Omental fat pad (tissue), 4 donors: ENCODE measurements around the gene ITGAX. TPM values are rescaled to one million over a fixed set of nuclear protein-coding genes. Genes with fewer than 3 reads are reported as not detected.

Source experiments
- ATAC-seq: fragments of 150-250 bp; one replicate; pipeline ENCODE4 v1.9.1; 2016; ENCODE audit warnings: mild to moderate bottlenecking, moderate library complexity; ENCODE audit not compliant: low FRiP score
- DNase-seq: peaks from one replicate; pipeline ENCODE4 v3.0.0-alpha.2; 2019; ENCODE audit warnings: low spot score
- total RNA-seq, 4 donors: library from RNA; depleted of rRNA; stranded (reverse); fragments of >200 nt; gene quantifications; one replicate each; pipeline ENCODE4 v1.1.0, GENCODE V29; 2016
- TF ChIP-seq, protein P1 (sequence below), 3 donors: fragments of 450-650 bp; IDR thresholded peaks; one replicate each; pipeline ENCODE4 v1.5.1; 2016 to 2017; ENCODE audit warnings: antibody characterized with exemption in 3 of 3, mild to moderate bottlenecking in 3 of 3, moderate library complexity in 2 of 3

Gene ITGAX
- total RNA-seq, 4 donors from 2014 or later = 11.7 to 161 (median 27.0) TPM

DNA sequence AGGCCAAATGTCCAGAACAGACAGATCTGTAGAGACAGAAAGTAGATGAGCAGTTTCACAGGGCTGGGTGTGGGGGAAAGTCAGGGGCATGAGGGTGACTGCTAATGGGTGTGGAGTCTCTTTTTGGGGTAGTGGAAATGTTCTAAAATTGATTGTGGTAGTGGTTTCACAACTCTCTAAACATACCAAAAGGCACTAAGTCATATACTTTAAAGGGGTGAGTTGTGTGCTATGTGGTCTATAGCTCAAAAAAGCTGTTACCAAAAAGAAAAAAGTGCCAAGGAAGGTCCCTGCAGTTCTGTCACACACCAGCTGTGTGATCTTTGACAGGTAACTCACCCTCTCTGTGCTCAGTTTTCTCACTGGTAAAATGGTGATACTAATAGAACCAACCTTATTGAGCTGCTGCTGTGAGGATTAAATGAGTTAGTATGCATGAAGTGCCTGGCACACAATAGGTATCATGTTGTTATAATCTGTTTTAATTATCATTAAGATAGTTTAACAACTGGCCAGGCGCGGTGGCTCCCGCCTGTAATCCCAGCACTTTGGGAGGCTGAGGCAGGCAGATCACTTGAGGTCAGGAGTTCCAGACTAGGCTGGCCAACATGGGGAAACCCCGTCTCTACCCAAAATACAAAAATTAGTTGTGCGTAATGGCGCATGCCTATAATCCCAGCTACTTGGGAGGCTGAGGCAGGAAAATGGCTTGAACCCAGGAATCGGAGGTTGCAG, 10.3 kb downstream of the ITGAX start:
- no peak for ATAC-seq
- TF ChIP-seq, protein P1, sequence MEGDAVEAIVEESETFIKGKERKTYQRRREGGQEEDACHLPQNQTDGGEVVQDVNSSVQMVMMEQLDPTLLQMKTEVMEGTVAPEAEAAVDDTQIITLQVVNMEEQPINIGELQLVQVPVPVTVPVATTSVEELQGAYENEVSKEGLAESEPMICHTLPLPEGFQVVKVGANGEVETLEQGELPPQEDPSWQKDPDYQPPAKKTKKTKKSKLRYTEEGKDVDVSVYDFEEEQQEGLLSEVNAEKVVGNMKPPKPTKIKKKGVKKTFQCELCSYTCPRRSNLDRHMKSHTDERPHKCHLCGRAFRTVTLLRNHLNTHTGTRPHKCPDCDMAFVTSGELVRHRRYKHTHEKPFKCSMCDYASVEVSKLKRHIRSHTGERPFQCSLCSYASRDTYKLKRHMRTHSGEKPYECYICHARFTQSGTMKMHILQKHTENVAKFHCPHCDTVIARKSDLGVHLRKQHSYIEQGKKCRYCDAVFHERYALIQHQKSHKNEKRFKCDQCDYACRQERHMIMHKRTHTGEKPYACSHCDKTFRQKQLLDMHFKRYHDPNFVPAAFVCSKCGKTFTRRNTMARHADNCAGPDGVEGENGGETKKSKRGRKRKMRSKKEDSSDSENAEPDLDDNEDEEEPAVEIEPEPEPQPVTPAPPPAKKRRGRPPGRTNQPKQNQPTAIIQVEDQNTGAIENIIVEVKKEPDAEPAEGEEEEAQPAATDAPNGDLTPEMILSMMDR (IDR thresholded peaks at IDR 0.05) = no peak
- DNase-seq = peak; percentile 7

DNA sequence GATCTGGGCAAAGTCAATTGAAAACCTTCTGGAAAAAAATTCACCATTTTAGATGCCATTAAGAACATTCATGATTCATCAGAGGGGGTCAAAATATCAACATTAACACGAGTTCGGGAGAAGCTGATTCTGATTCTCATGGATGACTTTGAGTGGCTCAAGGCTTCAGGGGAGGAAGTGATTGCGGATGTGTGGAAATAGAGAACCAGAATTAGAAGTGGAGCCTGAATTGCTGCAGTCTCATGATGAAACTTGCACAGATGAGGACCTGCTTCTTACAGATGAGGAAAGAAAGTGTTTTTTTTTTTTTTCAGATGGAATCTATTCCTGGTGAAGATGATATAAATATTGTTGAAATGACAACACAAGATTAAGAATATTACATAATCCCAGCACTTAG, 12.9 kb downstream of the ITGAX start:
- ATAC-seq (no peak), DNase-seq (no peak)
- TF ChIP-seq, protein P1 (IDR thresholded peaks at IDR 0.05) = no peak

DNA sequence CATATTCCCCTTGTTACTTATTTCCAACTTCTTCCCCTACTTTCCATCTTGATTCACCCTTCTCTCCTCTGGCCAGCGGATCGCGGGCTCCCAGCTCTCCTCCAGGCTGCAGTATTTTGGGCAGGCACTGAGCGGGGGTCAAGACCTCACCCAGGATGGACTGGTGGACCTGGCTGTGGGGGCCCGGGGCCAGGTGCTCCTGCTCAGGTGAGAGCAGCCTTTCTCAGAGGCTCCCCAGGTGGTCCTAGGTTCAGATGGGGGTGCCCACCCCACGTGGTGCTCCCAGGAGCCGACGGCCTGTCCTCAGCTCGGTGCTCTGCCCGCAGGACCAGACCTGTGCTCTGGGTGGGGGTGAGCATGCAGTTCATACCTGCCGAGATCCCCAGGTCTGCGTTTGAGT, 16.0 kb downstream of the ITGAX start:
- DNase-seq (no peak), ATAC-seq (no peak)
- TF ChIP-seq, protein P1 (IDR thresholded peaks at IDR 0.05) = no peak

DNA sequence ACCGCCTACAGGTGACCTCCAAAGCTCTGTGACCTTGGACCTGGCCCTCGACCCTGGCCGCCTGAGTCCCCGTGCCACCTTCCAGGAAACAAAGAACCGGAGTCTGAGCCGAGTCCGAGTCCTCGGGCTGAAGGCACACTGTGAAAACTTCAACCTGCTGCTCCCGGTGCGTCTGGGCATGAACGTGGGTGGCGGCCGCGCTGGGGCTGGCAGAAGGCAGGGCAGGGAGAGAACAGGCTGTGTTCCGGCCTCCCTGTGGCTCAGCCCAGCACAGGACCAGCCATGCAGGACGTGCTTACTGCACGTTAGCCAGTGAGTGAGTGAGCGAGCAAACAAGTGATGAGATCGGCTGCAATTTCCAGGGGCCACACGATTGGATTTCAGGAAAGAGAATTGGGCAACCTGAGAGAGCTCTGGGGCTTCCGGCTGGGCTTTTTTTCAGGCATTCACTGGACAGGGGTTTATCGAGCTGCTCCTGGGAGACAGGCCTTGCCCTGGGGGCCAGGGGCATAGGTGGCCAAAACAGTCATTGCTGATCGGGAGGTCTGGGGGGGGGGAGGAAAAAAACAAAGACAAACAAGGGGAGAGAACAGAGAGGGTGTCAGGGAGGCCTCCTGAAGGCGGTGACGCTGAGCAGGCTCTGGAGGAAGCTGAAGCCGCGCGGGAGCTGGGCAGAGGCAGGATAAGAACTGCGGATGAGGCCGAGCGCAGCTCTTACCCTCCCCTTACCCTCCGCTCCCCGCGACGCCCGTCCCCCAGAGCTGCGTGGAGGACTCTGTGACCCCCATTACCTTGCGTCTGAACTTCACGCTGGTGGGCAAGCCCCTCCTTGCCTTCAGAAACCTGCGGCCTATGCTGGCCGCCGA, 16.9 kb downstream of the ITGAX start:
- DNase-seq (no peak), ATAC-seq (no peak)
- TF ChIP-seq, protein P1 (IDR thresholded peaks at IDR 0.05) = no peak

DNA sequence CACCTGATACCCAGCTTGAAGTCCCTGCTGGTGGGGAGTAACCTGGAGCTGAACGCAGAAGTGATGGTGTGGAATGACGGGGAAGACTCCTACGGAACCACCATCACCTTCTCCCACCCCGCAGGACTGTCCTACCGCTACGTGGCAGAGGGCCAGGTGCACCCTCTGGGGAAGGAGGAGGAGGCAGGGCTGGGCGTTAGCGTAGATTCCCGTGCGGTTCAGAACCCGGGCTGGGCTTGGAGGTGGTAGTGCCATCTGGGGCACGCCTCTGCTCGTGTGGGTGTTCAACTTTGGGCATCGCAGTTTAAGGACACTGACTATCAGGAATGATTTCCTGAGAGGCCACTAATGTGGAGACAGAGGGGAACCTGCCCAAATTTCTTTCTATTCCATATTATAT, 18.3 kb downstream of the ITGAX start:
- TF ChIP-seq, protein P1 (IDR thresholded peaks at IDR 0.05) = no peak
- no peak for ATAC-seq
- DNase-seq = no peak

DNA sequence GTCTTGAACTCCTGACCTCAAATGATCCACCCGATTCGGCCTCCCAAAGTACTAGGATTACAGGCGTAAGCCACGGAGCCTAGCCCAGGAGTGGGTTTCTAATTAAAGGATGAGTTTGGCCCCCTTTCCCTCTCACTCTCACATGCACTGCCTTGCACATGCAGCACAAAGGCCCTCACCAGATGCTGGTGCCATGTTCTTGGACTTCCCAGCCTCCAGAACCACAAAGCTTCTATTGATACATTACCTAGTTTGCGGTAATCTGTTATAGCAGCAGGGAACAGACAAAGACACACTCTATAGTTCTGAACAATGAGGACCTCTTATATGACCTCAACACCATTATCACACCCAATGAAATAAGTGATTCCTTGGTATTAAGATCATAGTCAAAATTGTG, 20.3 kb downstream of the ITGAX start:
- DNase-seq (no peak), ATAC-seq (no peak)
- TF ChIP-seq, protein P1 (IDR thresholded peaks at IDR 0.05) = no peak
